GM04504 (cell line): ENCODE results near the gene PKNOX2.

Experiments used
- DNase-seq: peaks from one replicate; pipeline ENCODE4 v3.0.0-alpha.2; 2012; ENCODE audit warnings: low read depth

PKNOX2 gene

DNA sequence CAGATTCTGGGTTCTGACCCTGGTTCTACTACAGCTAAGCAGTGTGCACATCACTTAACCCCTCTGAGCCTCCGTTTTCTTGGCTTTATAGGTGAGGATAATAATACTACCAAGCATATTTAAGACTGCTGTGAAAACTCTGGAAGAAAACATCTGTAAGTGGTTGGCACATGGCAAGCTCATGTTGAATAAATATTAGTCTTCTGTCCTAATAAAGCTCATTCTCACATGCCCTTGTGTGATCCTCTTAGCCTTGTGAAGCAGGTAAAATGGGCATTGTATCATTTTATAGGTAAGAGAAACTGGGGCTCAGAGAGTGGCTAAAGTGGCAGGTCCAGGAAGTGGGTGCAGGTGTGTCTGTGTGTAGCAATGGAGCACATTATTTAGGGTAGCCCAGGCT is 8.5 kb downstream of the PKNOX2 start:
- DNase-seq, result no peak

DNA sequence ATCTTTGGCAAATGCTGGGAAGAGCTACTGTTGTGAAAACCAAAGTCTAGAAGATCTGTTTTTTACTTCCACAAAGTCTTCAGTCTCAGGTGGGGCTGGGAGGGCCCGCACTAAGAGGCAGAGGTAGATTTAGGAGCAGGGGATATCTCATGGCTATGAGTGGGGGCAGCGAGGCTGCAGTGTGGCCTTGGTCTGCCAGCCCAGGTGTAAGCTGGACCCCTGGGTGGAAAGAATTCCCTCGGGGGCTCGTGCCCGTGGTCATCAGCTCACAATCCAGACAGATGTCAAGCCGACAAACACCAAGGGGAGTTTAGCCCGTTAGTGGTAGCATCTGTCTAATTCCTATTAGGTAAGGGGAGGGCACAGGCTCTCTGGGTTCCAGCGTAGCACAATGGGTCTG is 9.0 kb downstream of the PKNOX2 start:
- no peak for DNase-seq

DNA sequence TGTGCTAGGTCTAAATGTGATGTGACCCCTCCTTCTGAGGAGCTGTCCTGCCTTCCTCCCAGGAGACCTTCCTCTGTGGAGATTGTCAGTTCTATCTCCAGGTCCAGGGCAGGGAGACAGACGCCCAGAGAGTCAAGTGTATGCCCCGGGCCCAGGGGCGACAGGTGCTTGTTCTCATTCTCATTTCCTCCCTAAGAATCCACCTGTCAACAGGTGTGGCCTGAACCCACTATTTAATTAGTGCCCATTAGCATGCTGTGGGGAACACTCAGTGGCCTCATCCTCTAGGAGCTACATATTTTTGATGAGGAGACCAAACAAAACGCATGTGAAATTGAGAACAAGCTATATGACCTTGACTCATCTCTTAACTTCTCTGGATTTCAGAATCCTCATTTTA is 9.5 kb downstream of the PKNOX2 start:
- DNase-seq, result no peak

DNA sequence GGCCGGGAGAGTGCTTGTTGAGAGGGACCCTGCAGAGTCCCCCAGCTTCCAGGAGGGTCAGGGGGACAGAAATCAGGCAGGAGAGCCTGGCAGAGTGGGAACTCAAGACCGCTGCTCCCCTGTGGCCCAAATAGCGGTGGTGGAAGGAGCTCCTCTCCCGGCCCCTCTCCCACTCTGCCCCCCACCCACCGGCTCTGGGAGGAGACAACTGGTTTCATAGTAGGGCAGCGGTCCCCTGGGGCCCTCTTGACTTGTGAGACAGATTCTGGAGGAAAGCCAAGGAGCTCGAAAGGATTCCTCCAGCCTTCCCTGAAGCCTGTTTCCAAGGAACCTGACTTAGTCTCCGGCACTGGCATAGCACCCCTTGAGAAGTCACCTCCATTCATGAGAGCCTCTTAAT is 10.1 kb downstream of the PKNOX2 start:
- no peak for DNase-seq

DNA sequence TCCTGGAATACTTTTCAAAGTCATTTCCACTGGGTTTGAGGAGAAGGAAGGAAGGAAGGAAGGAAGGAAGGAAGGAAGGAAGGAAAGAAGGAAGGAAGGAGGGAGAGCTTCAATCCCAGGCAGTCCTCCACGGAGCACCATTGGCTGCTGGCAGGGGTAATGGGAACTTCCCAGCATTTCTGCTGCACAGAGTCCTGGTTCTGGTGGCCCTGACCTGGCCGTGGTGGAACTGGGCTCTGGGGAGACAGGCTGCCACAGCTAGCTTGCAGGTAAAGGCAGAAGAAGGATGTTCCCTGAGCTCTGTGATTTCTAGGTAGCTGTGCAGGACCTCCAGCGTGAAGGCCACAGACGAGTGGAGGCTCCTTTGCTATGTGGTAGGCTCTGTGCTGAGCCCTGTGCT is 10.6 kb downstream of the PKNOX2 start:
- DNase-seq, result no peak

DNA sequence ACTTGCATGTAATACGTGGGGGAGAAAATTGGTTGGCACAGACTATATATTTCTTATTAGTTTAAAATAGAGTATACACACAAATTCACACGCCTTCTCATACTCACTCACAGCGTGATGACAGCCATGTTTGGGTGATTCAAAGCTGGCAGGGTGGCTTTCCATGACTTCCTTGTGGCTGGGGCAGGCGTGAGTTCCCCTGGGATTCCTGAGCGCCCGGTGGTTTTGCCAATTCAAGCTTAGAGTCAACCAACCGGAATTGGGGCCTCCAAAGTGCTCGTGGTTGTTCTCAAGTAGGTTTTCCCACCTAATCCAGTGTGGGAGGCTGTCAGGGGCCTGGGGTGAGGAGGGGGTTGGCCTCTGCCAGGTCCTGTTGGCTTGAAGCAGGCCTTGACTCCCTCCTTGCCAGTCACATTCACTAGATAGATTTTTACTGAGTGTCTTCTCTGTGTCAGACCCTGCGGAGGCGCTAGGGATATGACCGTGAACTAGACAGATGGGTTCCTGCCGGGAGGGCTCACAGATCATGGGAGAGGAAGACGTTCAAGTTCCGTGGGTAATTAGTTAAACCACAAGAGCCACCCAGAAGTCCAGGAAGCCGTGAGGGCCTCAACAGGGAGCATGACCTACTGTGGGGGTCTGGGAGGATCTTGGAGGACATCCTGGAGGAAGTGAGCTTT is 11.5 kb downstream of the PKNOX2 start:
- no peak for DNase-seq

DNA sequence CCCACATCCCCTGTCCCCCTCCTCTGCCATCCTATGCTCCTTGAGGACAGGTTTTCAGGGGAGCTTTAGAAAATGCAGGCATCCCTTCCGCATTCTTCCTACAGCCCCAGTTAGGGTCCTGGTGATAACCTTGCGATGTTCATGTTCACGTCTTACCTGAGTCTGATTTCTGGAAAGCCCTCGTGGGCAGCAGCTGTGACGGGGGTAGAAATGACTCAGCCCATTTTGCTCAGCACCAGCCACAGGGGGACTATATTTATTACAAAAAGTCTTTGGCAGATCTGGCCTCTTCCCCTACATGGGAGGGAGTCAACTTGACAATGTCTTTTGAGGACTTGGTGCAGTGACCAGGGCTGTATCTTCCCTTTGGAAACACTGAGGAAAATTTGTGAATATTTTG is 12.3 kb downstream of the PKNOX2 start:
- DNase-seq, result no peak

DNA sequence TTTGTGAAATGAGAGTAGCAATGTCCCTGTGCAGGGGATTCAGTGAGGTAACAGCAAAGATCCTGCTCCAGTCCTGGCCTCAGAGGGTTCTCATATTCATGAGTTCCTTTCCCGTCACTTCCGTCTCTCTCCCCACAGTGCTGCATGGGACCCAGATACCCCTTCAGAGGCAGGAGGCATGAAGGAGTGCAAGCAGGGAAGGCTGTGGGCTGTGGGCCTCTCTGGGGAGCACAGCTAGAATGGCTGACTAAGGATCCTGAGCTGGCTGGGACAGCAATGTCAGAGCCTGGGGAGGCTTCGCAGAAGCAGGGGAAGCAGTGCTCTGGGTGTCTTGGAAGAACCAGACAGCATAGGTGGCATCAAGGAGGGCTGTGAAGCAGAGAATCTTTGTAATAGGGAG is 13.0 kb downstream of the PKNOX2 start:
- DNase-seq, result no peak

DNA sequence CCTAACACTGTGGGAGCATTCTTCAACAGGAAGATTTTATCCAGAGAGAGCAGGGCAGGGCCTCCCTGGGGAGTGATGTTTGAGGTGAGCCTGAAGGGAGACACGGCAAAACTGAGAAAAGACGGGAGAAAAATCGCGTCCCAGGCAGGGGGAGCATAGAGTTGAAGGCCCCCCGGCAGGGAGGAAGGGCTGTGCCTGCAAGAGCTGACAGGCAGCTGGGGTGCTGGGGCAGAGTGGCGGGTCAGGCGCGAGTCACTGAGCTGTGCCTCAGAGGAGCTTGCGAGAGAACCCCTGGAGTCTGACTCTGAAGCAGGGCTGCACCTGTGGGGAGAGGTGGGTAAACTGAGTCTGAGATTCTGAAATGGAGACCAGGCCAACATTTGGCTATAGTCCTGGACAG is 14.8 kb downstream of the PKNOX2 start:
- DNase-seq, result no peak

DNA sequence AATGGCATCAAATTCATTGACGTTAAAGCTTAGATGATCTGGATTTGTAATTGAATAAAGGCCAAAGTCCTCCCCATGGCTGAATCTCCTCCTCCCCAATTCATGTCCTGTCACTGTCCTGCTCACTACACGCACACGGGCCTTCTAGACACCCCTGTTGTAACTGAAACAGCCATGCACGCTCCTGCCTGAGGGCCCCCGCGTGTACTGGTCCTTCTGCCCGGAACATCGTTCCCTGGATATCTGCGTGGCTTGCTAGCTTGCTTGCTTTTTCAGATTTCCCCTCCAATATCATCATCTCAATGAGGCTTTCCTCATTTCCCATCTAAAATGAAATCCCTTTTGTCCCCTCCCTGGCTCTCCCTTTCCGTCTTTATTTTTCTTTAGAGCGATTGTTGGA is 15.3 kb downstream of the PKNOX2 start:
- no peak for DNase-seq

DNA sequence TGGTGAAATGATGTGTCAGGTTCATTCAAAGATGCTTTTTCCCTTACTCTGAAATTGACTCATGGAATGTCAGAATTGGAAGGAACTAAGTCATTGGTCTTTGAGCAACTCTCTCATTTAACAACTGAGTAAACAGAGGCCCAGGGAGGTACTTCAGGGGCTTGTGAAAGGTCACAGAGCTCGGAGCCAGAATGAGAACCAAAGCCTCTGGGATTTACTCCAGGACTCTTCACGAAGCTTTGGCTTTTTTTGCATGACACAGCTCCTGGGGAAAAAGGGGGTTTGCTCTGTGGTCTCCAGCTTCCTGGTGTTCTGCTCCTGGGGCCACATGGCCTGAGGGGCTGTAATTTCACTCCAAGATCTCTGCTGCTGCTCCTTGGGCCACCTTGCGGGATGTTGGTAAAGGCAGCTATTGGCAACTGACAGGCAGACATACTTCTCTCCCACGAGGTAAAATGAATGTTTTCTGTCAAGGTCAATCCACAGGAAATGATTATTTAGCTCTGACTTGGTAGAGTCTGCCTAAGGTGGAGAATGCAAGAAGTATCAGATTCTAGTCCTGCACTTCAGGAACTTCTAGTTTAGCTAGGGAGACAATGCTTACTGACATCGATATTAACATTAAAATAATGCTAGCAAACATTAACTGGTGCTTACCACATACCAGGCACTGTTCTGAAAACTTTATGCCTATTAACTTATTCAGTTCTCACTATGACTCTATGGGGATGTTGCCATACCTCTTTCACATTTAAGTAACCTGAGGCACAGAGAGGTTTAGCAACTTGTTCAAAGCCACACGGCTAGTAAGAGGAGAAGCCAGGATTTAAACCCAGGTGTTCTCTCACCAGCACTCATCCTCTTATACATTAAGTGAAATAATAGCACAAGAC is 16.1 kb downstream of the PKNOX2 start:
- DNase-seq, result no peak

DNA sequence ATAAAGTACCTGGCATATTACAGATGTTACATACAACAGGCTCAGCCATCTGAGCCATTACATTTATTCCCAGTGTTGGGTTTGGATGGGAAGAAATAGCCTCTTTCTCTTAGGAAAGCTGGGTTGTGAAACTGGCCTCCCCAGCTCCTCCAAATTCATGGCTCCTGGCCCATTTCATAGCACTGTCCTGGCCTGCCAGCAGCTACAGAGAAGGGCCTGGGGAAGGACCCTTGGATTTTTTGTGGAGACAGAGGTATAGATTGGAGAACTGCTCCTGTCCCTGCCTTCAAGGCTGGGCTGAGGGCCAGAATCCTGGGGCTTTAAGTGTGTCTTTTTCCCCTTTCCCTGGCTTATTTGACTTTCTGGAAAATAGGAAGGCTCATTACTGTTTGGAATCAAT is 18.0 kb downstream of the PKNOX2 start:
- no peak for DNase-seq

DNA sequence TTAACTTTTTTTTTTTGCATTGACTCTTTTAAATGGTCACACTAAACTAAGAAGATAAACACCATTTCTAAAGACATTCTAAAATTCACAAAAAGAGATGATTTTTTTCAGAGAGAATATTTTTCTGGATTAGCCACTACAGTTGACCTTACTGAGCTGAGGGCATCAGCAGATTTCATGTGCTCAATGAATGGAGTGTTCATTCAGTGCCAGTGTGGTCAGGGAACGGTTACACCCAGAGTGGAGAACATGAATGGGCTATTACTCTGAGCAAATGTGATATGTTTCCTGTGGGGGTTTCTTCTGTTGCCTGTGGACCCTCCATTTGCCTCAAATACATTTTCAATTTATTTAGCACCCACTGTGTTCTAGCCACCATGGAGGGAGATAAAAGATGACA is 19.1 kb downstream of the PKNOX2 start:
- DNase-seq, result no peak

DNA sequence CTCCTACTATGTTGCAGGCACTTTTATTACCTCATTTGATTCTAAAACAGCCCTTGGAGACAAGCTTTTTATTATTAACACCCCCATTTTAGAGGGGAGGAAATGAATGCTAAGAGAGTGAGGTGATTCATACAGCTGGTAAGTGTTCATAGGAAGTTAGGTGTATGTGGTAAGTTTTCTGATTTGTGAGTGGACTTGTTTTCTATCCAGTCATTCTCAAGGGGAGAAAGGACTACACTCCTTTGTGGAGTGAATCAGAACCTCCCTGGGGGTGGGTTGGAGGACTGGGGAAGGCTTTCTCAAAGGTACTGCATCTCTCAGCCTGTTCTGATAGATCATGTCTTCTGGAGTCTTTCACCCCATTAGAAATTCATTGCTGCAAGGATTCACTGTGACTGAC is 23.5 kb downstream of the PKNOX2 start:
- DNase-seq, result no peak

DNA sequence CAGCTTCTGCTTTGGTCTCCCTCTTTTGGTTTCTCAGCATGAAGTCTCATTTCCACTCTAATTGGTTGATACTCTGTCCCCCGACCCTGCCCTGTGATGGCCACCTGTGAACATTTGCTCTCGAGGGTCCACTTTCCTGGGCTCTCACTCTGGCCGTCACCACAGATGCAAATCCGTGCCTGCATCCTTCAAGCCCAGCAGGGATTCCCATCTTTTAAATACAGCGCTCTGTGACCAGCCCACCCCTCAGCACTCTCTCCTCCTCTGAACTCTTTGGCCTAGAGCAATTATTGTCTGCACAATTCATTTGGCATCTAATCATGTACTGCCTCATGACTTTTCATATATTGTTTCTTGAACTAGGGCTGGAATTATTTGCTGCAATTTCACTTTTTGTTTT is 26.0 kb downstream of the PKNOX2 start:
- no peak for DNase-seq

DNA sequence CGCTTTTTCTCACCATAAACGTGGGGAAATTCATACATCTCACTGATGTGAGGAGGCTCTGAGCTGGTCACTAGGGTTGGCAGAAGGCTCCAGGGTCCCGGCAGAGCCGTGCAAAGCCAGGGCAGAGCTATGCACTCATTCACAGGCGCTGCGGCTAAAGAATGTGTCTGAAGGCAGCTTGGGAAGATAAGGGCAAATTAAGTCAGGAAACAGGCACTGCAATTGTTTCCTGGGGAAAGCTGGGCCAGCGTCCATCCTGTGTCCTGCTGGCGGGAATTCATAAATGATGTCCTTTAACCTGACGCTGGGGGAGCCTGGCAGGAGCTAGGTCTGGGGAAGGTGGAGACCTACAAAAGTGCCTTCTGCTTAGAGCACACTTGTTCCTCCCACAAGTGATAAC is 27.6 kb downstream of the PKNOX2 start:
- DNase-seq, result no peak

DNA sequence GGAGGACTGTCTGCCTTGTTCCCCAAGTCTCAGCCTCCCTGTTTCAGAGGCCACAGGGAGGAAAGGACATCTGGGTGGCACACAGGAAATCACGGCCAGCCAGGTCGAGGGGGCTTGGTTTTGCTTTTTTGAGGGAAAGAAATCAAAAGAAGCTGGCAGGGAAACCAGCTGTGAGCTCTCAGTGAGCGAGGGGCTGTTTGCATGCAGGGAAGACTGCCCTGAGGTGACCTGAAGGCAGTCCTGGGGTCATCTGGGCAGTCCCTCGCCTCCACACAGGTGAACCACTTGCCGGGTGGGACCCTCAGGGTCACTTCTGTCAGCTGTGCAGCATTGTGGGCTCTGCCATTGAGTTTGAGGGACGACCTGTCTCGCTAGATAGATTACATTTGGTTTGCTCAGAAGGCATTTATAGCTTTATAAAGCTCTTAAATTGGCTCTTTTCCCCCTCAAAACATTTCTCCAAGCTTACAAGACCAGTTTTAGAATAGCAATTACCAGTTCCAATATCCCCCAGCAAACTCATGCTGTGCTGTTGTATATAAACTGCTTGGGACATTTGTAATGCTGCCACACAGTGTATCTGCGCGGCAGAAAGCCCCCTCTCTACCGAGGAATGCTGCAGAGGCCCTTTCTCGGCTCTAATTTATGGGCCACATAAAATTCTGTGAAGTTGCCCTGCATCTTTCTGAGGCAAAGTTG is 28.3 kb downstream of the PKNOX2 start:
- no peak for DNase-seq

DNA sequence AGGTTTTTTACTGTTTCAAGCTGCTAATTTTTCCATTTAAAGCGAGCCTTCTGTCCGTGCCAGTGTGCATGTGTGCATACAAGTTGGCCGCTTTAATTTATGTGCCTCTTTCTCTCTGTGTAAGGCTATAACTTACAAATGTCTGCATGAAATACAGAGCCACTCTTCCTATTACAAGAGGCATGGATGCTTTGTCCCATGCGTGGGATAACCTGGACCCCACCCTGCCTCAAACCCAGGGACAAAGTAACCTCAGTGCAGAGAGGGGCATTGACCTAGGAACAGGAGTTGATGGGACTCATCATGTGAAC is 28.8 kb downstream of the PKNOX2 start:
- DNase-seq, result no peak

DNA sequence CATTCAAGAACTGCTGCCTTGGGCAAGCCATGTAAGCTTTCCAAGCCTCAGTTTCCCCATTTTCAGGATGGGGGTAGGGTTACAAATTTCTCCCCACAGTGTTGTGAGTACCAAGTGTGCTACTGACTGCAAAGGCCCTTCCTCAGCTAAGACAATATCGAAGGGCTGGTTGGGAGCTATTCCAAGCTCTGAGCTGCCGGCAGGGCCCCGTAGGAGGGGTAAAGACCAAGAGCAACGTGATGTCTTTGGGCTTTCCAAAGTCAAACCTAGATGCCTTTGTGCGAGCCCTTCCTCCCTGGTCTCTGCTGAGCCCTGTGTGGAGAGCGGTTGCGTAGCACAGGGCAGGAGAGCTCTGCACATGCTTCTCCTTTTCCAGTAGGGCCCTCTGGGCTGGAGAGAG is 29.3 kb downstream of the PKNOX2 start:
- DNase-seq, result no peak

DNA sequence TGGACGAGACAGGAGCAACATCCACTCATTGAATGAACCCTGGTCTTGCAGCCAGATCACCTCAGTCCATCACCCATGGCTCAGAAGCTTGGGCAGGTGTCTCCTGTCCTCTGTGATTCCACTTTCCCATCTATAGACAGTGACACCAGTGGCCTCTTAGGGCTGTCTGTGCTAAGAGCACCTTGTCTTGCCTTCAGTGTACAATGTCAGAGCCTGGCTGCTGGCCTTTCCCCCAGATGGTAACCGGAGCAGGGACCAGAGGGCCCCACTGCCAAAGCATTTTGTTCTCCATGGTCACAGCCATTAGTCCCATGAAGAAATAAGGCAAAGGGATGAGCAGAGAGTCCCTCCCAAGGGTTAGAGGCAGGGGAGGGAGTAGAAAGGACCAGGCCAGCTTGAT is 35.4 kb downstream of the PKNOX2 start:
- no peak for DNase-seq

DNA sequence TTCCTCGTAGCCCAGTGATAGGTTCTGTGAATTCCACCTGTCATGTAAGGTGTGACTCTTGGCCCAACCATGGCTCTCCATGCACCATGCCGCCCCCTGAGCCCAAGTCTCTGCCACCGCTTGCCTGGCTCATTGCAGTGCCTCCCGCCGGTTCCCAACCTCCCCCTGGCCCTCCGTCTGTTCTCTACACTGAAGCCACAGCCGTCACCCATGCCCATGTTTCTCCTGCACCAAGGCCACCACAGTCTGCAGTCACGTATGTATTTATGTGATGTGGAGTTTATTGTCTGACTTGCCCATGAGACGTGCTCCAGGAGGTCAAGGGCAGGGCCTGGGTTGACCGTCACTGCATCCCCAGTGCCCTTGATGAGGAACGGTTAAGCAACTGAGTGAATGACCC is 35.9 kb downstream of the PKNOX2 start:
- no peak for DNase-seq

DNA sequence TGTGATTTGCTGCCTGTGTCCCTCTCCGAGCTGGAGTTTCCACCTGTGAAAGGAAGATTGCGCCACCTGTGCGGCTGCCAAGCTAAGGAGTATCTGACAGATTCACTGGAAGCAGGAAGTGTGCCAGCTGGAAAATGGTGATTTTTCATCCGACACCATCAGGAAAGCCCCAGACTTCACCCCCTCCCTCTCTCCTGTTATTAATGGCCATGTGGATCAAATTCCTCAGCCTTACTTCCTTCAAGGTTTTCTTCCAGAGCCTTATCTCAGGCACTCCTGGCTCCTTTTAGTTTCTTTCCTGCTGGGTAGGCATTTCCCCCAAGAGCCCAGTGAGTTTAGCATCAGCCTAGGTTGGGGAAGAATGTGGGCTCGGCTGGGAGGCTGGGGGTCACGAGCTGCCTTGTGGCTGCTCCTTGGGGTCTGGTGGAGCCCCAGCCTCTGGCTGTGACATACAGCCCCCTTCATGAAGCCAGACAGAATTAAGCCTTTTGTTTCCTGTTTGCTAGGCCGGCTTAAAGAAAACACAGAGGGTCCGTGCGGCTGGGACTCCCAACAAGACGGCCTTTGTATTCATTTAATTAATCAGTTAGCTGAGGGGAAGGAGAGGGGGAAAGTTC is 37.1 kb downstream of the PKNOX2 start:
- DNase-seq, result no peak

DNA sequence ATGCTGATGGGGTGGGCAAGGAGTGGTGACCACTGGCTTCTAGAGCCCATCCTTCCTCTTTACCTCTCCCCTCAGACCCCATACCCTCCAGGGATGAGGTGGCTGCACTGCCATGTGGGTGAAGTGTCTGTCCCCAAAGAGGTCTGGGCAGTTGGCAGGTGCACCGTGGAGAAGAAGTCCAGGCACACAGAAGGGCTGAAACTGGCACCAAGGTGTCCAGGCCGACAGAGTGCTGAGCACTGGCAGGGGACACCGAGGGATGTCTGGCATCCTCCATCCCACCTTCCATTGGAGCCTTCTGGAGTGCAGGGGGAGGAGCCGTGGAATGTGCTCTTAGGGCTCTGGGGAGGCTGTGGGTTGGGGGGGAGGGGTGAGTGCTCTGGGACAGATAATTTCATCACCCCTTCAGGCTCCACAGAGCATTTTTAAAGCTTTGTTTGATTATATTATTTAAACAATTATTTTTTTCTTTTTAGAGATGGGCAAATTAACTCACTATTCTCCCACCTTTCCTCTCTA is 37.9 kb downstream of the PKNOX2 start:
- DNase-seq, result no peak
